Lower leg skin (tissue), 4 donors: Measurements from ENCODE around the gene GAREM1. TPM values are rescaled to one million over a fixed set of nuclear protein-coding genes. Genes with fewer than 3 reads are reported as not detected.

ENCODE experiments used
- DNase-seq, 2 donors: peaks; one replicate each; pipeline ENCODE4 v3.0.0-alpha.2; 2019; ENCODE audit warnings: low spot score in 2 of 2
- H3K4me3 ChIP-seq: fragments of 200-600 bp; sonication (generic); 2 replicates; pipeline ENCODE4 v1.5.1; 2017; ENCODE audit warnings: mild to moderate bottlenecking, low read depth; ENCODE audit not compliant: poor library complexity, severe bottlenecking
- POLR2A ChIP-seq, 2 donors: fragments of 450-650 bp; IDR thresholded peaks; one replicate each; pipeline ENCODE4 v1.6.1; 2016 to 2017; ENCODE audit warnings: antibody characterized with exemption in 2 of 2, mild to moderate bottlenecking in 1 of 2, moderate library complexity in 1 of 2
- WGBS, 2 donors: methylation state at CpG; one replicate each; pipeline ENCODE4 v1.1.5; 2018; 5-methylcytosine and 5-hydroxymethylcytosine counted together
- intact Hi-C: fragments of 100-400 bp; cut with DNase I; formaldehyde crosslinking; loops from one replicate; pipeline ENCODE4 v1.15.0; 2023; ENCODE audit warnings: low total_unique reads
- total RNA-seq, 4 donors: library from RNA; depleted of rRNA; stranded (reverse); fragments of >200 nt; gene quantifications; one replicate each; pipeline ENCODE4 v1.1.0, GENCODE V29; 2016
- TF ChIP-seq, protein P1 (sequence below), 3 donors: fragments of 450-650 bp; IDR thresholded peaks; one replicate each; pipeline ENCODE4 v1.5.1; 2016; ENCODE audit warnings: antibody characterized with exemption in 3 of 3, mild to moderate bottlenecking in 3 of 3, moderate library complexity in 2 of 3

Gene GAREM1
- total RNA-seq, 4 donors from 2014 or later = 41.1 to 70.9 (median 49.6) TPM

DNA sequence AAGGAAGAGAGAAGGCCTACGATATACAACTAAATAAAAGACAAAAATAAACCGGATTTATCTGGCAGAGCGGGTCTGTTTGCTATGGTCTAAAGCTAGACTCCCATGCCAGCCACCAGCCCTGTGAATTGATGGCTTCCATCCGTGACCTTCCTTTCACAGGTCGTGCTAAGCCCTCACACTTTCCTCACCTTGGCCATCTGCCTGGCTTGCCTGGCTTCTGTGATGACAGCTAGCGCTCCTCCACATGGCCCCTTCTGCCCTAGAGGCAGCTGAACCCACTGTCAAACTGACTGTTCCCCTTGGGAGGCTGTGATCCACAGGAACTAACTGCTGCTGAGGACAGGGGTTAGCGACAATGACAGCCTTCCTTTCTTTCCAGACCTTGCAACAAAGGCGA lies 32.5 kb downstream of the GAREM1 start:
- WGBS, 2 donors = 77 to 79% methylated on average over 8 of the region's 8 CpGs
- intact Hi-C loops = no loop called here
- no peak for TF ChIP-seq POLR2A (IDR thresholded peaks at IDR 0.05)
- TF ChIP-seq, protein P1, sequence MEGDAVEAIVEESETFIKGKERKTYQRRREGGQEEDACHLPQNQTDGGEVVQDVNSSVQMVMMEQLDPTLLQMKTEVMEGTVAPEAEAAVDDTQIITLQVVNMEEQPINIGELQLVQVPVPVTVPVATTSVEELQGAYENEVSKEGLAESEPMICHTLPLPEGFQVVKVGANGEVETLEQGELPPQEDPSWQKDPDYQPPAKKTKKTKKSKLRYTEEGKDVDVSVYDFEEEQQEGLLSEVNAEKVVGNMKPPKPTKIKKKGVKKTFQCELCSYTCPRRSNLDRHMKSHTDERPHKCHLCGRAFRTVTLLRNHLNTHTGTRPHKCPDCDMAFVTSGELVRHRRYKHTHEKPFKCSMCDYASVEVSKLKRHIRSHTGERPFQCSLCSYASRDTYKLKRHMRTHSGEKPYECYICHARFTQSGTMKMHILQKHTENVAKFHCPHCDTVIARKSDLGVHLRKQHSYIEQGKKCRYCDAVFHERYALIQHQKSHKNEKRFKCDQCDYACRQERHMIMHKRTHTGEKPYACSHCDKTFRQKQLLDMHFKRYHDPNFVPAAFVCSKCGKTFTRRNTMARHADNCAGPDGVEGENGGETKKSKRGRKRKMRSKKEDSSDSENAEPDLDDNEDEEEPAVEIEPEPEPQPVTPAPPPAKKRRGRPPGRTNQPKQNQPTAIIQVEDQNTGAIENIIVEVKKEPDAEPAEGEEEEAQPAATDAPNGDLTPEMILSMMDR (IDR thresholded peaks at IDR 0.05) = no peak
- no peak for DNase-seq
- no peak overlapping the region for H3K4me3 ChIP-seq

DNA sequence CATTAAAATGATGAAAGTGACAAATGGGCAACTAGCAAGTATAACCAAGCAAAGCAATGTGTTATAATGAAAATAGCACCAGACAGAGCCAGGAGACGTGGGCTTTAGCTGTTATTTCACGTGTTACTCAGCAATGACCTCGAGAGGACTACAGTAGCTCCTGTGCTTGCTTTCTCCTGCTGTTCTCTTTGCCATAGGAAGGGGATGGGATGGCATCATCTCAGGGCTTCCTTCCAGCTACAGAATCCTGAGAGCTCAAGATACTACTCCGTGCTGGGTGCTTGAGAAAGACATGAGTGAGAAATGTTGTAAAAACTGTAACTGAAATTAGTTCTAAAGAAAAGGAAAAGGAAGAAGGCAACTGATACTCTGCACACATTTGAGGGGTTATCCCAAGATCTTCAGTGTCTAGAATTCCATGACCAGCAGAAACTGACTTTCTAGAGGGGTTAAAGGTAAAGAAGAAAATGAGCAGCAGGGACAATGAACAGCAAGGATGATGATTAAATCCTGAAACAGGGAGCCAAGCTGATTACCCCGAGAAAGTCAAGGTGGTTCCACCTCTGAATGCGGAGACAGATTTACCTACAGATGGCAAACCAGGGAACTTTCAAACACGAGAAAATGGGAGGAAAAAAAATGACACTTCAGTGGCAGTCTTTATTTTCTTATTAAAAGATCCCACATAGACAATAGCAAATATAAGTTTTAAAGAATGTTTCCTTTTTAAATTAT lies 33.4 kb downstream of the GAREM1 start:
- TF ChIP-seq POLR2A (IDR thresholded peaks at IDR 0.05) = no peak
- TF ChIP-seq, protein P1 (IDR thresholded peaks at IDR 0.05) = no peak
- no peak for DNase-seq
- WGBS, 2 donors = 68 to 83% methylated on average over 7 of the region's 7 CpGs
- intact Hi-C loops = no loop called here
- H3K4me3 ChIP-seq = no peak overlapping the region

DNA sequence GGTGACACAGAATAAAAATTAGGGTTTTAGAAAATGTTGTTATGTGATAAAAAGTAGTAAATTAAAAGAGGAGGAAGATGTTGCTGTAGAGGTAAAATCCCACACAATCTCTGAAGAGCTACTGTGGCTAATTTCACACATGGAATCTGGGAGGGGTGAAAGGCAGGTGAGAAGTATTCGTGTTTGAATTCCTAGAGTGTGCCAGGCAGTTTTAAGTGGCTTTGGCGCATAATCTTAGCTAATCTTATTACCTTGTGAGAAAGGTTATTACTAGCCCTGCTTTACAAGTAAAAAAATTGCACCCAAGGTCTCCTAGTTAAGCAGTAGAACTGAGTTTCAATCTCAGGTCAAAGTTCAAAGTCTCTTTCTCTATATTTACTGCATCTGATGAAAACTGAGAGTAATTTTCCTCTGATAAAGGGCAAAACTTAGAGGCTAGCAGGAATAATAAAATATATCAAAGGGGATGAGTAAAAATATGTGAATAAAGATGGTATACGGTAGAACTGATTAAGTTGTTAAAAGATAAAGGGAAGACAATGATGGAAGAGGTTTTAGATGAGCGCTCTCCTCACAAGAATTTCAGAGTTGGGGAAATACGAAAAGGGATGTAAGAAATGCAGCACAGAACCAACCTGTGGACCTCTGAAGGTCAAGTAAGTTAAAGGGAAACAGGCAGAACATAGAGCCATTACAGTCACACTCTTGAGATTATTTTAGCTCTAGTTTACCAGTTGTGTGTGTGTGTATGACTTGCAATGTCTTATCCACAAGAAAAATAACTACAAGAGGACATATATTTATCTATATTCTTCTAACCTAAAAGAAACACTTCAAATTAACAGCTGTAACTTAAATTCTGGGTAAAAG lies 34.8 kb downstream of the GAREM1 start:
- intact Hi-C loops = no loop called here

DNA sequence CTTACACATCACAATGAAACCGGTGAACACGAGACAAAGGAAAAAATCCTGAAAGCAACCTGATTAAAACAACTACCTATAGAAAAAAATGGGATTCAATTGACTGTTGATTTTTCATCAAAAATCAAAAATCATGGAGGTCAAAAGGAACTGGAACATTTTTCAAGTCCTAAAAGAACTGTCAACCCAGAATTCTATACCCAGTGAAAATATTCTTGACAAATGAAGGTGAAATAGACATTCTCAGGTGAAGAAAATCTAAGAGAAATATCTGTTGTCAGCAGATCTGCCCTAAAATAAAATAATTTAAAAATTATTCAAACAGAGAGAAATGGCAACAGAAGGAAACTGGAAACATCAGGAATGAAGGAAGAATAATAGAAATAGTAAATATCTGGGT lies 38.9 kb downstream of the GAREM1 start:
- DNase-seq = no peak
- TF ChIP-seq, protein P1 (IDR thresholded peaks at IDR 0.05) = no peak
- TF ChIP-seq POLR2A (IDR thresholded peaks at IDR 0.05) = no peak
- WGBS, 2 donors = 70 to 98% methylated on average over 2 of the region's 2 CpGs
- H3K4me3 ChIP-seq = no peak overlapping the region
- intact Hi-C loops = no loop called here

More for the DNA sequence above, 34.8 kb downstream of the GAREM1 start:
- TF ChIP-seq, protein P1 (IDR thresholded peaks at IDR 0.05) = no peak
- no peak for TF ChIP-seq POLR2A (IDR thresholded peaks at IDR 0.05)
- no peak for DNase-seq
- no peak overlapping the region for H3K4me3 ChIP-seq
- WGBS, 2 donors = 76 to 81% methylated on average over 5 of the region's 5 CpGs

DNA sequence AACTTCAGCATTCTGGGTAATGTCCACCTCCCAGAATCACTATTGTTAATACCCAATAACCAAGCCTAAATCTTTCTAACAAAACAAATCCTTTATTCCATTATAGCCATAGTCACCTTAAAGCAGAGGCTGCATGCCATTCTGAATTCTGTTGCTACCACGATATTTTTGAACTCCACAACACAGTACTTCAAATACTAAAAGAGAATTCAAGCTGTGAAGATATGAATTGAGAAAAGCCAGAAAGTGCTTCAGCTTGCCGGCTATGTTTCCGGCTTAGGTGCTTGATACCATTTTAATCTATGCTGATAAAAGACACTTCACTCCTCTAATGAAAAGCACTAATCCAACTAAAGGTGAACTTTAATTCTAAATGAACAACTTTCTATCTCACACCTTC lies 41.3 kb downstream of the GAREM1 start:
- DNase-seq = no peak
- intact Hi-C loops = no loop called here
- TF ChIP-seq POLR2A (IDR thresholded peaks at IDR 0.05) = no peak
- TF ChIP-seq, protein P1 (IDR thresholded peaks at IDR 0.05) = no peak
- no peak overlapping the region for H3K4me3 ChIP-seq
- 94 to 95% methylated on average over 3 of the region's 3 CpGs for WGBS, 2 donors
